C1 segment of cervical spinal cord (tissue), 14 donors: Measurements from ENCODE around the gene JMY.

Experiments
- DNase-seq, 14 donors: peaks; one replicate each; lab custom pipeline; 2025; lab: John Stamatoyannopoulos, UW

JMY gene

DNA sequence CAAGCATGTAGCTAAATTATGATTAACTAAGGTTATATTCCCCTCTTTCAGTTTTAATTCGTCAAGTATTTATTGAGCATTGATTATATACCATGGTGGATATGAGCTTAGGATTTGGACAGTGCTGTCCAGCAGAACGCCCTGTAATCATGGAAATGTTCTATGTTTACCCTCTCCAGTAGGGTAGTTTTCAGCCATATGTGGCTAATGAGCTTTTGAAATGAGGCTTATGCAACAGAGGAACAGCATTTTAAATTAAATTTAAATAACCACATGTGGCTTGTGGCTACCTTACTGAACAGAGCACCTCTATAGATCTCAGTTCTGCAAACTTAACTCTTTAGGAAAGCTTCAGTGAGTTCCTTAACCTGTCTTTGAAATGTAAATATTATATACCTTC is 59.1 kb downstream of the JMY start:
- no peak for DNase-seq

DNA sequence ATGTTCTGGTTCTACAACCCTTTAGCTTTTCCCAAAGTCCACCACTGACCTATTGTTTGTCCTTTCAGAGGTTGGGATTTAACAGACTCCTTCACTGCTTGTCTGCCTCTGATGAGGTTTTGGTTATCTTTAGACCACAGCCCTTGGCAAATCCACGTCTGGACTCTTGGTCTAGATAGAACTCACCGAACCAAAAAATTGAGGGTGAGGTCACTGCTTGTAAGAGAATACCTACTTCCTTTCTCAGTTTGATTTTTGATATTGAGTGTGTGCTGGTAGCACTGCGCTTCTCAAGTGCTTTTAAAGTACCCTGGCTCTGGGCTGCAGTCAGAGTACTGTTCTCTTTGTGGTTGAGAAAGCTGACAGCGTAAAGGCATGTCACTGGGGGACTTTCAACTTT is 61.7 kb downstream of the JMY start:
- DNase-seq = no peak

DNA sequence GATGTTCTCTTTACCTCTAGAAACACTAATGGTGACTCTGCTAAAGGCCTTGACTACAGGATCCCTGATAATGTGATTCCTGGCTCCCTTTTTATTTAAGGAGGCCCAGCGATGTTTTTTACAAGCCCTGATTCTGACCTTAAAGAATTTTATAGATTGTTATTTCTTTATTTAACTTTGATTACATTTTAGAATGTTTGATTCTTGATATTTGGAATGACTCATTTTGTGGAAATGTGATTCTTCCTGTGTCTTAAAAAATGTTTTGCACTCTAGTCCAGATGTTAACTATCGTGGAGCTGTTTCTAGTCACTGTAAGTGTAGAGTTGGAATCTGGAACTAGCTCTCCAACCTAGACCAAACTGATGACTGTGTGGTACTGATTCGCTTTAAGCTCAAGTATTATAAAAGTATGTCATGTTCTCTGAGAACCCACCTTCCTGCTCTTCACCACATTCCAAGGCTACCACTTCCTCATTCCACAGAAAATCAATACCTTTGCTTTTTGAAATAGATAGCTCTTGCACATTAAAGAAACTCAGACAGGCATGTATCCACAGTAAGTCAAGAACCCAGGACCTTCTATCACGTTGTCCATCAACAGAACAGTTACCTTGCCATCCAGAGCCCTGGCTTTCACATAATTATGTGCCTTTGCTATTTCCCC is 65.2 kb downstream of the JMY start:
- DNase-seq = no peak

- DNase-seq = no peak
Measured at GRCh38 chr5:79302454-79302853, 66.5 kb downstream of the JMY start.

GRCh38 chr5:79305706-79306105 is 69.8 kb downstream of the JMY start:
- no peak for DNase-seq

DNA sequence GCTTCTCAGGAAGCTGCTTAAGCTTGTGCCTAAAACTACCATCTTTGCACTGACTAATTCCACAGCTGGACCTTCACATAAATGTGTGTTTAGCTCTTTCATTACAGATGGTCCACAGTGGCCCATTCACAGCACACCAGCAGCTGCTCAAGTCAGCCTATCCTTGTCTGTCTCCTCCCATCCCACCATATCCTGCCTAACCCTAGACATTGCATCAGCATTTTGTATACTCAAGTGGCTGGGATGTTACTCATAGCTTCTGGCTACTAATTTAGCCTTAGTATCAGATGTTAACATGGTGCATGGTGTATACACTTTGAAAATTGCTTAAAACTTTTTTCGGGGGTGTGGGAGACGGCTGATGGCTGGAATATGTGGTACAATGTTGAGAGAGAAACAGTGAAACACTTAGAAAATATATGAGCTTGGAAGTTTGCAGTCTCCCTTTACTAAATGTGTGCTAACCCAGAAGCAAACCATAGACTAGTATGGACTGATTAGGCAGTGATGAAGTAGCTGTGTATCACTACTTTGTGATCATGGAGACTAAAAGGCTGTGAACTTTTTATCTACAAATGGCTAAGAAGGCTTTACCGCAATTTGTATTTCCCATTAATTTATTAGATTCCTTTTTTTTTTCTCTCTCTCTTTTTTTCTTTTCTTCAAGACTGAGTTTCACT is 83.1 kb downstream of the JMY start:
- no peak for DNase-seq

- no peak for DNase-seq
Measured at GRCh38 chr5:79329453-79329852, 93.5 kb downstream of the JMY start.

DNA sequence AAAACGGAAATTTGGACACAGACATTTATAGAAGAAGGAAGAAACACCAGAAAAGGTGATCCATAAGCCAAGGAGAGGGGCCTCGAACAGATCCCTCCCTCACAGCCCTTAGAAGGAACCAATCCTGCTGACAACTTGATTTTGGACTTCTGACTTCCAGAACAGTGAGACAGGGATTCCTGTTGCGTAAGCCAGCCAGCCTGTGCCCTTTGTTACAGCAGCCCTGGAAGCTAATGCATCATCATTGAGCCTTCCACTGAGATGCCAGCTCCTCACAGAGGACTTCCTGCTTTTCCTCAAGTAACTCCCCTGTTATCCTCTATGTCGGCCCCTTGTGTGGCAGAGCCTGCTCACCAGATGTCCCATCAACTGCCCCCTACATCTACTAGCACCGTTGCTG is 94.1 kb downstream of the JMY start:
- DNase-seq = no peak

DNA sequence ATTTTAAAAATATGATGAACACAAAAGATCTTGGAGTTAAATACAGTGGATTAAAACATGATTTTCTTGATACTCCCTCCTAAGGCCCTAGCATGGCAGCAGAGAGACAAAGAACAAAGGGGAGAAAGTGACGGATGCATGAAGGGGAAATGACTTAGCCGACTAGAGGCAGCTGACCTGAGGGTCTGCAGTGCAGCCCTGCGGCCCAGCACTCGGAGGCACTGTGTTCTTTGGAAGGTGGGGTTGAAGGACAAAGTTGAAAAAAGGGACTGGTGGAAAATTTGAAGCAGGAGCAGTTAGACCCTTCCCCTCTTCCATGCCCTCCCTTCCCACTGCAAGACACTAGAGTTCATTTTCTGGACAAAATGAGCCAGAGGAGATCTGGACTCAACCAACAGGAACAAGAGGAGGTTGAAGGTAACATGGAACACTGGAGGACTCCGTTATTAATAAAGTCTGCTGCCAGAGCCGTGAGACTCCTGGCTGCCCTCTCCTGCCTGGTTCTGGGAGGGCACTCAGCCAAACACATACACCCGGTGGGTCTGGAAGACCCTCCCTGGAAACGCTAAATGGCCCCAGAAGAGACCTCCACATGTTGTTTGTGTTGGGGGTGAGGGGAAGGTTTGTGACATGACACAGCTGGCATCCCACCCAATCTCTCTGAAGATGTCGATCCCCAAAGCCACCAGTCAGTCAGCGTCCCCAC is 98.1 kb downstream of the JMY start:
- no peak for DNase-seq

DNA sequence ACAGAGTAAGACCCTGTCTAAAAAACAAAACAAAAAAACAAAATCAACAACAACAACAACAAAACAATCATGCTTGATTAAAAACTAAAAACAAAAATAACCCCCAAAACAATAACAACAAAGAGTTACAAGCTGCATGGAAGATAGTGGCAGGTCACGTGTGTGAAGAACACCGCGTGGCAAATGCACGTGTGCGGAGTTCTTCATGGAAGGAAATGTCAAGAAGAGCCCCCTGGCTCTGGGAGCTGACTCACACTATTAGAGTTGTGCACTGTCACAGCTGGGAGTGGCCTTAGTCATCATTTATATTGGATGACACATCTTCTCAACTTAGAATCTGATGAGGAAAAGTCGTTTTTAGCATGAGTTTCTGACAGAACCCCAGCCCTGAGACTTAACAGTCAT is 110.5 kb downstream of the JMY start:
- no peak for DNase-seq

DNA sequence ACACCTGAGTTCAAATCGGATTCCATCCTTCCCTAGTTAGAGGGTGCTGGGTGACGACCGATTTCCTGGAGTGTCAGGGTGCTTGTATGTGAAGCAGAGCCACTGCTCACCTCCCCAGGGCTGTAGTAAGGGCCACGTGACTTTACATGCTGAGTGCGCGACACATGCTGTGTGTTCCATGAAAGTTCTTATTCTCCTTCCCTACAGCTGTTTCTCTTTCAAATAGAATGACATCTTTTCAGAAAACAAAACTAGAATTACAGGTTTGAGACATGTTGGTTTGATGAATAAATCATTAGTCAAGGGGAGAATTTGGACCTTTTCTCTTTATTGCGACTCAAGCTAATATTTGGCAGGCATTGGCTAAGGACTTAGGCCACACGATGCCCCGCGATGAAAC is 113.1 kb downstream of the JMY start:
- no peak for DNase-seq

DNA sequence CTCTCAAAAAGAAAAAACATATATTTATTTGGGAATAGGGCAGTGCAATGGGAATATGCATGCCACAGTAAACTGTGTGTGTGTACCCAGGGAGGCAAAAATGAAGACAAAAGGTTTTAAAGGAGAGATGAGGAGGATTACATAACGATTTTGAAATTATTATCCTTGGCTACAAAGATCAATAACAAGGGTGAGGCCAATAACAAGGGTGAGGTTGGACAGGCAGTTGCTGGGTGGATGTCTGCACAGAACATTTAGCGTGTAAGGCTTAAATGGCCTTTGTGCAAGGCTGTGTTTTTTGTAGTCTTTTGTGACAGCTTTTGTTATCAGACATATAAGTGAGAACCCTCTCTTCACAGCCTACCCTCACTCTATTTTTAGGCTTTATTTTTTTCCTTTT is 114.0 kb downstream of the JMY start:
- no peak for DNase-seq

- no peak for DNase-seq
Measured at GRCh38 chr5:79357398-79357797, 121.5 kb downstream of the JMY start.
